Stimulated activated CD8-positive, alpha-beta memory T cell treated with anti-CD3 and anti-CD28 coated beads, Interleukin-4, amount 100 ng/mL, for 1 hour (primary cell): Measurements from ENCODE around the gene CENPH.
"Not testable (repeated sequence)": the region's sequence is repeated elsewhere in the genome, so short reads cannot be mapped to it uniquely, and the experiment has no call there.

Experiments
- DNase-seq, 2 donors: peaks; one replicate each; pipeline ENCODE4 v3.0.0-alpha.2; 2020; ENCODE audit warnings: low read depth in 2 of 2, low spot score in 1 of 2

CENPH gene

GRCh38 chr5:69209602-69210001 is 20.2 kb downstream of the CENPH start:
- DNase-seq, result no peak

GRCh38 chr5:69211200-69211599 is 21.8 kb downstream of the CENPH start:
- DNase-seq, result no peak

GRCh38 chr5:69212022-69212421 is 22.6 kb downstream of the CENPH start:
- no peak for DNase-seq

GRCh38 chr5:69213513-69214215 is 24.3 kb downstream of the CENPH start:
- no peak for DNase-seq

GRCh38 chr5:69217151-69217511 is 27.7 kb downstream of the CENPH start:
- no peak for DNase-seq

GRCh38 chr5:69217548-69218526 is 28.5 kb downstream of the CENPH start:
- DNase-seq, result peak; percentile 90 to 93

GRCh38 chr5:69219939-69220338 is 30.6 kb downstream of the CENPH start:
- DNase-seq, result no peak

GRCh38 chr5:69220371-69220770 is 31.0 kb downstream of the CENPH start:
- not testable (repeated sequence) for DNase-seq

- DNase-seq, result not testable (repeated sequence)
Measured at GRCh38 chr5:69220833-69221232, 31.4 kb downstream of the CENPH start.

- no peak for DNase-seq
Measured at GRCh38 chr5:69224520-69224919, 35.1 kb downstream of the CENPH start.

- no peak for DNase-seq
Measured at GRCh38 chr5:69225860-69226259, 36.5 kb downstream of the CENPH start.

- no peak for DNase-seq
Measured at GRCh38 chr5:69230181-69230580, 40.8 kb downstream of the CENPH start.

- DNase-seq, result no peak
Measured at GRCh38 chr5:69231281-69231680, 41.9 kb downstream of the CENPH start.

- DNase-seq, result no peak
Measured at GRCh38 chr5:69231851-69232250, 42.5 kb downstream of the CENPH start.

- DNase-seq, result peak; percentile 77 to 87
Measured at GRCh38 chr5:69234457-69235268, 45.3 kb downstream of the CENPH start, which contains the start of gene CDK7. TSS of gene CDK7 (plus strand) at chr5:69234886. CDS start at chr5:69234976, 90 bp downstream.

- not testable (repeated sequence) for DNase-seq
Measured at GRCh38 chr5:69236733-69237132, 47.4 kb downstream of the CENPH start.

GRCh38 chr5:69237877-69238276 is 48.5 kb downstream of the CENPH start:
- DNase-seq, result no peak

GRCh38 chr5:69238760-69239251 is 49.4 kb downstream of the CENPH start:
- no peak for DNase-seq

GRCh38 chr5:69242215-69242927 is 53.0 kb downstream of the CENPH start:
- DNase-seq, result no peak

- DNase-seq, result no peak
Measured at GRCh38 chr5:69245031-69245430, 55.6 kb downstream of the CENPH start.
